ENCODE data around the gene FAM8A1. TPM values are rescaled to one million over a fixed set of nuclear protein-coding genes. Genes with fewer than 3 reads are reported as not detected.

Gene FAM8A1
- total and polyA plus RNA-seq, 9 of the 15 experiments (the other 6 are each of a cell fraction or from before 2014, with no cell fraction given) = 4.9 to 23.6 (median 14.2) TPM

GRCh38 chr6:17562636-17563035 is 37.5 kb upstream of the FAM8A1 start:
- H3K27ac ChIP-seq (ENCODE audit: extremely low read depth, low read depth, low read length) = no peak overlapping the region
- TF ChIP-seq CBX3 (IDR thresholded peaks at IDR 0.05; ENCODE audit: borderline replicate concordance in 1 of 2, low read length in 2 of 2) (peak in 1 of 2 experiments; percentile 32; a peak in 1 of 3 replicates), BRD4 (IDR thresholded peaks at IDR 0.05) (no peak)
- no peaks in the 10 kb centered on the region for H3K9me1 ChIP-seq (ENCODE audit: control insufficient read depth, insufficient read depth, low read length)
- H3K9ac ChIP-seq (ENCODE audit: insufficient read depth in 1 of 2, low read depth in 2 of 2, low read length in 2 of 2) = no peak overlapping the region
- BruUV-seq (replicated peaks) = no TSS peak
- FAIRE-seq = no peak
- H3K36me3 ChIP-seq (ENCODE audit: control insufficient read depth, insufficient read depth, low read length) = no peaks in the 10 kb centered on the region
- no peaks in the 10 kb centered on the region for H3K79me2 ChIP-seq (ENCODE audit: control insufficient read depth, insufficient read depth, low read length)
- CTCF ChIA-PET (ENCODE audit: low intra/inter-chr PET ratio) = no interaction called here
- no peak overlapping the region for H2AFZ ChIP-seq (ENCODE audit: low read depth, low read length)
- H4K20me1 ChIP-seq (replicated peaks; ENCODE audit: control insufficient read depth, insufficient read depth, low read length) = no peaks in the 10 kb centered on the region
- H3K4me2 ChIP-seq (ENCODE audit: insufficient read depth, low read length) = no peak overlapping the region
- POLR2A ChIA-PET = no interaction called here
- no peak overlapping the region for H3K4me3 ChIP-seq
- 4% methylated on average over 3 of the region's 3 CpGs for WGBS (ENCODE audit: insufficient coverage, low coverage, missing lambda C conversion rate)
- peaks cover 2 to 8% of the 10 kb centered on the region in 2 experiments; a peak in 3 of 5 replicates for H3K27me3 ChIP-seq (ENCODE audit: control insufficient read depth in 2 of 2, insufficient read depth in 2 of 2, low read length in 2 of 2)
- intact Hi-C loops (cut with micrococcal nuclease) = no loop called here
- no peaks in the 10 kb centered on the region for H3K9me3 ChIP-seq (replicated peaks; ENCODE audit: control insufficient read depth, insufficient read depth, low read depth, low read length)
- no peak for ATAC-seq
- H3K4me1 ChIP-seq (replicated peaks in 1 of 2; ENCODE audit: control insufficient read depth in 2 of 2, insufficient read depth in 2 of 2, low read length in 2 of 2) = no peaks in the 10 kb centered on the region
- no peak for DNase-seq (ENCODE audit: extremely low read depth in 1 of 4, low spot score in 3 of 4)
- in situ Hi-C loops (cut with MboI) = no loop called here

GRCh38 chr6:17565399-17565798 is 34.7 kb upstream of the FAM8A1 start:
- BruUV-seq (replicated peaks) = no TSS peak
- POLR2A ChIA-PET = interaction anchor here (0.7 to 0.9 kb wide), 2 partner anchors 35 to 69 kb away, joined by 3 read pairs; partner anchors contain the start of gene FAM8A1
- in situ Hi-C loops (cut with MboI) = no loop called here
- H3K9me1 ChIP-seq (ENCODE audit: control insufficient read depth, insufficient read depth, low read length) = no peaks in the 10 kb centered on the region
- ATAC-seq (no peak), DNase-seq (ENCODE audit: extremely low read depth in 1 of 4, low spot score in 3 of 4) (no peak), FAIRE-seq (no peak)
- intact Hi-C loops (cut with micrococcal nuclease) = no loop called here
- no peaks in the 10 kb centered on the region for H3K9me3 ChIP-seq (replicated peaks; ENCODE audit: control insufficient read depth, insufficient read depth, low read depth, low read length)
- H3K9ac ChIP-seq (ENCODE audit: insufficient read depth in 1 of 2, low read depth in 2 of 2, low read length in 2 of 2) = no peak overlapping the region
- H3K27me3 ChIP-seq (ENCODE audit: control insufficient read depth in 2 of 2, insufficient read depth in 2 of 2, low read length in 2 of 2) = no peaks in the 10 kb centered on the region
- peak; percentile 71 for TF ChIP-seq ZFP36 (IDR thresholded peaks at IDR 0.05; ENCODE audit: low read depth, low read length, partially characterized antibody)
- TF ChIP-seq, protein P1, sequence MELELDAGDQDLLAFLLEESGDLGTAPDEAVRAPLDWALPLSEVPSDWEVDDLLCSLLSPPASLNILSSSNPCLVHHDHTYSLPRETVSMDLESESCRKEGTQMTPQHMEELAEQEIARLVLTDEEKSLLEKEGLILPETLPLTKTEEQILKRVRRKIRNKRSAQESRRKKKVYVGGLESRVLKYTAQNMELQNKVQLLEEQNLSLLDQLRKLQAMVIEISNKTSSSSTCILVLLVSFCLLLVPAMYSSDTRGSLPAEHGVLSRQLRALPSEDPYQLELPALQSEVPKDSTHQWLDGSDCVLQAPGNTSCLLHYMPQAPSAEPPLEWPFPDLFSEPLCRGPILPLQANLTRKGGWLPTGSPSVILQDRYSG (tag; conservative IDR thresholded peaks at IDR 0.05; ENCODE audit: low read depth) = no peak
- WGBS (ENCODE audit: insufficient coverage, low coverage, missing lambda C conversion rate) = 2% methylated on average over 3 of the region's 3 CpGs
- H3K36me3 ChIP-seq (ENCODE audit: control insufficient read depth, insufficient read depth, low read length) = no peaks in the 10 kb centered on the region
- H3K4me1 ChIP-seq (replicated peaks in 1 of 2; ENCODE audit: control insufficient read depth in 2 of 2, insufficient read depth in 2 of 2, low read length in 2 of 2) = no peaks in the 10 kb centered on the region
- CTCF ChIA-PET (ENCODE audit: low intra/inter-chr PET ratio) = no interaction called here
- no peak overlapping the region for H3K27ac ChIP-seq (ENCODE audit: extremely low read depth, low read depth, low read length)
- no peak overlapping the region for H3K4me3 ChIP-seq
- no peaks in the 10 kb centered on the region for H3K79me2 ChIP-seq (ENCODE audit: control insufficient read depth, insufficient read depth, low read length)
- H4K20me1 ChIP-seq (replicated peaks; ENCODE audit: control insufficient read depth, insufficient read depth, low read length) = no peaks in the 10 kb centered on the region
- H2AFZ ChIP-seq (ENCODE audit: low read depth, low read length) = no peak overlapping the region
- H3K4me2 ChIP-seq (ENCODE audit: insufficient read depth, low read length) = no peak overlapping the region

Data from K562 (cell line).